HEK293T (cell line): ENCODE results near the gene CD59.

Experiments
- CTCF ChIA-PET: fragments of 350-600 bp; formaldehyde crosslinking; extraction: SDS; loops from one replicate; lab custom pipeline; 2021; ENCODE audit warnings: antibody characterized with exemption, inconsistent platforms; lab: Yijun Ruan, JAX
- POLR2A ChIA-PET: fragments of 350-600 bp; formaldehyde crosslinking; extraction: SDS; loops from one replicate; lab custom pipeline; 2020; ENCODE audit warnings: antibody characterized with exemption, inconsistent platforms; lab: Yijun Ruan, JAX
- DNase-seq: peaks from one replicate; pipeline ENCODE4 v3.0.0; 2012; ENCODE audit warnings: mixed read lengths; ENCODE audit errors: extremely low spot score
- ARNT ChIP-seq: fragments of 450-650 bp; IDR thresholded peaks from 2 replicates; pipeline ENCODE4 v1.6.1; 2017; ENCODE audit warnings: mild to moderate bottlenecking
- BHLHE40 ChIP-seq: fragments of 450-650 bp; IDR thresholded peaks from 2 replicates; pipeline ENCODE4 v1.6.1; 2016; ENCODE audit warnings: mild to moderate bottlenecking, moderate library complexity, borderline replicate concordance
- CTBP1 ChIP-seq: fragments of 450-650 bp; IDR thresholded peaks from 2 replicates; pipeline ENCODE4 v1.6.1; 2016; ENCODE audit warnings: borderline replicate concordance
- ELF4 ChIP-seq: fragments of 450-650 bp; IDR thresholded peaks from 2 replicates; pipeline ENCODE4 v1.6.1; 2017; ENCODE audit warnings: antibody characterized with exemption
- FOXA1 ChIP-seq: fragments of 450-650 bp; IDR thresholded peaks from 2 replicates; pipeline ENCODE4 v1.6.1; 2016; ENCODE audit warnings: mild to moderate bottlenecking
- FOXK2 ChIP-seq: fragments of 450-650 bp; IDR thresholded peaks from 2 replicates; pipeline ENCODE4 v1.6.1; 2016; ENCODE audit warnings: mild to moderate bottlenecking
- FOXM1 ChIP-seq: fragments of 450-650 bp; IDR thresholded peaks from 2 replicates; pipeline ENCODE4 v1.6.1; 2017; ENCODE audit warnings: mild to moderate bottlenecking, borderline replicate concordance
- HDGF ChIP-seq: fragments of 450-650 bp; IDR thresholded peaks from 2 replicates; pipeline ENCODE4 v1.6.1; 2017; ENCODE audit warnings: antibody characterized with exemption, borderline replicate concordance
- L3MBTL2 ChIP-seq: fragments of 450-650 bp; conservative IDR thresholded peaks from 2 replicates; pipeline ENCODE4 v1.6.1; 2016; ENCODE audit warnings: mild to moderate bottlenecking
- LEF1 ChIP-seq: fragments of 450-650 bp; IDR thresholded peaks from 2 replicates; pipeline ENCODE4 v1.6.1; 2017; ENCODE audit warnings: mild to moderate bottlenecking, borderline replicate concordance
- NFRKB ChIP-seq: fragments of 450-650 bp; IDR thresholded peaks from 2 replicates; pipeline ENCODE4 v1.6.1; 2016; ENCODE audit warnings: mild to moderate bottlenecking, moderate library complexity
- PKNOX1 ChIP-seq: fragments of 450-650 bp; IDR thresholded peaks from 2 replicates; pipeline ENCODE4 v1.6.1; 2016
- SP1 ChIP-seq: fragments of 450-650 bp; IDR thresholded peaks from 2 replicates; pipeline ENCODE4 v1.6.1; 2017
- SUZ12 ChIP-seq: fragments of 450-650 bp; IDR thresholded peaks from 2 replicates; pipeline ENCODE4 v1.6.1; 2016; ENCODE audit warnings: mild to moderate bottlenecking
- TARDBP ChIP-seq: fragments of 450-650 bp; IDR thresholded peaks from 2 replicates; pipeline ENCODE4 v1.6.1; 2016
- ZNF384 ChIP-seq: fragments of 450-650 bp; IDR thresholded peaks from 2 replicates; pipeline ENCODE4 v1.6.1; 2016

Gene CD59

GRCh38 chr11:33721984-33722383 is 14.2 kb downstream of the CD59 start:
- ChIA-PET POLR2A (no interaction called here), CTCF (no interaction called here)

GRCh38 chr11:33721426-33721825 is 14.8 kb downstream of the CD59 start:
- ChIA-PET CTCF (interaction anchor here (0.6 kb wide), 1 partner anchor 108 kb away, joined by 3 read pairs; no protein-coding TSS in a partner anchor), POLR2A (no interaction called here)
- TF ChIP-seq L3MBTL2 (no peak), ZNF384 (no peak), SUZ12 (no peak), HDGF (no peak), FOXM1 (no peak)
- no peak for DNase-seq

More at GRCh38 chr11:33721984-33722383, 14.2 kb downstream of the CD59 start:
- TF ChIP-seq SUZ12 (no peak), ELF4 (no peak), PKNOX1 (no peak), TARDBP (no peak), L3MBTL2 (no peak), HDGF (no peak), FOXK2 (no peak), LEF1 (no peak), SP1 (no peak), ZNF384 (no peak)
- DNase-seq = no peak

GRCh38 chr11:33719587-33719986 is 16.6 kb downstream of the CD59 start:
- TF ChIP-seq SP1 = no peak
- no peak for TF ChIP-seq ELF4
- no peak for TF ChIP-seq FOXA1
- no peak for TF ChIP-seq LEF1
- no peak for TF ChIP-seq ARNT
- TF ChIP-seq BHLHE40 = no peak
- DNase-seq = no peak
- ChIA-PET POLR2A (interaction anchor here (1.1 kb wide), 1 partner anchor 17 kb away, joined by 3 read pairs; the partner anchor contains the start of gene CD59), CTCF (no interaction called here)

GRCh38 chr11:33718440-33718839 is 17.8 kb downstream of the CD59 start:
- POLR2A ChIA-PET = no interaction called here
- CTCF ChIA-PET = interaction anchor here (0.7 kb wide), 1 partner anchor 296 kb away, joined by 3 read pairs; no protein-coding TSS in a partner anchor
- DNase-seq = no peak
- TF ChIP-seq SP1 (no peak), ZNF384 (no peak), FOXA1 (no peak), FOXK2 (no peak), FOXM1 (no peak), CTBP1 (no peak), BHLHE40 (no peak), PKNOX1 (no peak), L3MBTL2 (no peak), ELF4 (no peak), LEF1 (no peak), ARNT (no peak), HDGF (no peak), NFRKB (no peak), TARDBP (no peak), SUZ12 (no peak)

- TF ChIP-seq PKNOX1 (no peak), FOXA1 (no peak), L3MBTL2 (no peak), CTBP1 (no peak), ARNT (no peak), FOXM1 (no peak), SP1 (no peak), BHLHE40 (no peak), SUZ12 (no peak), ZNF384 (no peak), ELF4 (no peak), LEF1 (no peak), HDGF (no peak), FOXK2 (no peak), TARDBP (no peak), NFRKB (no peak)
- no peak for DNase-seq
- POLR2A ChIA-PET = interaction anchor here (0.6 to 2.2 kb wide), 4 partner anchors 15 to 111 kb away, joined by 3 to 6 read pairs (median 5); partner anchors contain the start of genes C11orf91 and CD59
- CTCF ChIA-PET = interaction anchor here (0.7 to 2.3 kb wide), 8 partner anchors 9 to 354 kb away, joined by 3 to 13 read pairs (median 4); partner anchors contain the start of genes C11orf91 and CD59
Observed at GRCh38 chr11:33716243-33716642, 20.0 kb downstream of the CD59 start.

- ChIA-PET CTCF (no interaction called here), POLR2A (no interaction called here)
- no peak for TF ChIP-seq TARDBP
- no peak for TF ChIP-seq SP1
- TF ChIP-seq L3MBTL2 = no peak
- TF ChIP-seq FOXM1 = no peak
- no peak for TF ChIP-seq ZNF384
- no peak for TF ChIP-seq HDGF
- no peak for TF ChIP-seq NFRKB
- no peak for TF ChIP-seq SUZ12
- TF ChIP-seq BHLHE40 = no peak
- no peak for TF ChIP-seq FOXK2
- no peak for TF ChIP-seq CTBP1
- TF ChIP-seq LEF1 = no peak
- TF ChIP-seq FOXA1 = no peak
- no peak for TF ChIP-seq PKNOX1
- no peak for TF ChIP-seq ARNT
- no peak for TF ChIP-seq ELF4
- DNase-seq = no peak
Observed at GRCh38 chr11:33713856-33714398, 22.3 kb downstream of the CD59 start.
